SK-N-SH (cell line): ENCODE results near the gene NPRL2.

Experiments
- CHD2 ChIP-seq: fragments of 150-350 bp; IDR thresholded peaks from 2 replicates; pipeline ENCODE4 v1.6.1; 2018; ENCODE audit warnings: low read length; ENCODE audit not compliant: partially characterized antibody
- ELF1 ChIP-seq: IDR thresholded peaks from 2 replicates; pipeline ENCODE4 v1.4.0; 2012
- EZH2phosphoT487 ChIP-seq: fragments of 200-600 bp; sonication (generic); IDR thresholded peaks from 2 replicates; pipeline ENCODE4 v1.6.1; 2017; ENCODE audit warnings: low read depth, mixed run types, mild to moderate bottlenecking, antibody characterized with exemption, moderate library complexity, borderline replicate concordance
- FOXM1 ChIP-seq: IDR thresholded peaks from 2 replicates; pipeline ENCODE4 v1.4.0; 2012; ENCODE audit warnings: low read depth, mild to moderate bottlenecking
- NRF1 ChIP-seq: IDR thresholded peaks from 2 replicates; pipeline ENCODE4 v1.6.1; 2012; ENCODE audit warnings: low read depth, mild to moderate bottlenecking, low read length
- POLR2AphosphoS5 ChIP-seq: IDR thresholded peaks from 2 replicates; pipeline ENCODE4 v1.6.1; 2012; ENCODE audit warnings: low read depth, low read length
- RAD21 ChIP-seq: IDR thresholded peaks from 2 replicates; pipeline ENCODE4 v1.6.1; 2012; ENCODE audit warnings: mild to moderate bottlenecking, low read length
- SIN3A ChIP-seq: IDR thresholded peaks from 2 replicates; pipeline ENCODE4 v1.6.1; 2012; ENCODE audit warnings: low read depth, mild to moderate bottlenecking, low read length, moderate library complexity, borderline replicate concordance
- TEAD4 ChIP-seq: IDR thresholded peaks from 2 replicates; pipeline ENCODE4 v1.4.0; 2012; ENCODE audit warnings: mild to moderate bottlenecking, borderline replicate concordance; ENCODE audit not compliant: insufficient read depth
- TF ChIP-seq, protein P1 (sequence below): fragments of 200-600 bp; sonication (generic); IDR thresholded peaks from 2 replicates; pipeline ENCODE4 v1.6.1; 2017; ENCODE audit warnings: antibody characterized with exemption, mild to moderate bottlenecking, moderate library complexity
- TF ChIP-seq, protein P2 (sequence below): IDR thresholded peaks from 2 replicates; pipeline ENCODE4 v1.4.0; 2012; ENCODE audit warnings: low read depth
- TF ChIP-seq, protein P3 (sequence below): fragments of 150-350 bp; IDR thresholded peaks from 2 replicates; pipeline ENCODE4 v1.6.1; 2017; ENCODE audit warnings: antibody characterized with exemption, low read length, low read depth, borderline replicate concordance
- TF ChIP-seq, protein P4 (sequence below): IDR thresholded peaks from 2 replicates; pipeline ENCODE4 v1.4.0; 2012; ENCODE audit warnings: low read depth, borderline replicate concordance

DNA sequence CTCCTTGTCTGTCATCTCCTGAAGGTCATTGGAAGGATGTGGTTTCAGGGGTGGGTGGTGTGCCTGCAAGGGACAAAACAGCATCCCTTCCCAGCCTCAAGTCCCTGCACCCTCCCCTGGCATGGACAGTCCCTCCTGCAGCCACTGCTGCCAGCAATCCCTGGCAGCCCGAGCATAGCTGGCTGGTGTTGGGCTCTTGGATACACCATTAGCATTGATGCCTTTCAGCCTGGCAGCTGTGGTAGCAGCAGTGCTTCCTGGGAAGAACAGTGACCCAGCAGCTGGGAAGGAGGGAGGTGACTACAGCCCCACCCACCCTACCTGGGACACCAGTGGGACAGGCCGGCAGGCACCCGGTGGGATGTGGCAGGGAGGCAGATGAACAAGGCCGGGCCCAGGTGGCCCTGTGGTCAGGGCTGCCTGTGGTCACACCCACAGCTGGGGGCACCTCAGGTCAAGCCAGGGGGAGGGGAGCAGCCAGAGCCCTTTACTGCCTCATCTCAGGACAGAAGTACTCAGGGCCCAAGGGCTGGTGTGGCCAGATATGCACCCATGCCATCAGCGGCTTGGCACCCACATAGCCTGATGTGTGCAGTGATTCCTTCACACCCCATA is 41.6 kb upstream of the NPRL2 start:
- TF ChIP-seq CHD2 = no peak
- TF ChIP-seq EZH2phosphoT487 = no peak
- no peak for TF ChIP-seq ELF1
- no peak for TF ChIP-seq POLR2AphosphoS5
- TF ChIP-seq, protein P1, sequence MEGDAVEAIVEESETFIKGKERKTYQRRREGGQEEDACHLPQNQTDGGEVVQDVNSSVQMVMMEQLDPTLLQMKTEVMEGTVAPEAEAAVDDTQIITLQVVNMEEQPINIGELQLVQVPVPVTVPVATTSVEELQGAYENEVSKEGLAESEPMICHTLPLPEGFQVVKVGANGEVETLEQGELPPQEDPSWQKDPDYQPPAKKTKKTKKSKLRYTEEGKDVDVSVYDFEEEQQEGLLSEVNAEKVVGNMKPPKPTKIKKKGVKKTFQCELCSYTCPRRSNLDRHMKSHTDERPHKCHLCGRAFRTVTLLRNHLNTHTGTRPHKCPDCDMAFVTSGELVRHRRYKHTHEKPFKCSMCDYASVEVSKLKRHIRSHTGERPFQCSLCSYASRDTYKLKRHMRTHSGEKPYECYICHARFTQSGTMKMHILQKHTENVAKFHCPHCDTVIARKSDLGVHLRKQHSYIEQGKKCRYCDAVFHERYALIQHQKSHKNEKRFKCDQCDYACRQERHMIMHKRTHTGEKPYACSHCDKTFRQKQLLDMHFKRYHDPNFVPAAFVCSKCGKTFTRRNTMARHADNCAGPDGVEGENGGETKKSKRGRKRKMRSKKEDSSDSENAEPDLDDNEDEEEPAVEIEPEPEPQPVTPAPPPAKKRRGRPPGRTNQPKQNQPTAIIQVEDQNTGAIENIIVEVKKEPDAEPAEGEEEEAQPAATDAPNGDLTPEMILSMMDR = no peak
- TF ChIP-seq, protein P2, sequence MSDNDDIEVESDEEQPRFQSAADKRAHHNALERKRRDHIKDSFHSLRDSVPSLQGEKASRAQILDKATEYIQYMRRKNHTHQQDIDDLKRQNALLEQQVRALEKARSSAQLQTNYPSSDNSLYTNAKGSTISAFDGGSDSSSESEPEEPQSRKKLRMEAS = no peak
- TF ChIP-seq, protein P3, sequence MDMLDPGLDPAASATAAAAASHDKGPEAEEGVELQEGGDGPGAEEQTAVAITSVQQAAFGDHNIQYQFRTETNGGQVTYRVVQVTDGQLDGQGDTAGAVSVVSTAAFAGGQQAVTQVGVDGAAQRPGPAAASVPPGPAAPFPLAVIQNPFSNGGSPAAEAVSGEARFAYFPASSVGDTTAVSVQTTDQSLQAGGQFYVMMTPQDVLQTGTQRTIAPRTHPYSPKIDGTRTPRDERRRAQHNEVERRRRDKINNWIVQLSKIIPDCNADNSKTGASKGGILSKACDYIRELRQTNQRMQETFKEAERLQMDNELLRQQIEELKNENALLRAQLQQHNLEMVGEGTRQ = no peak
- no peak for TF ChIP-seq TEAD4
- TF ChIP-seq FOXM1 = no peak
- no peak for TF ChIP-seq NRF1
- TF ChIP-seq, protein P4, sequence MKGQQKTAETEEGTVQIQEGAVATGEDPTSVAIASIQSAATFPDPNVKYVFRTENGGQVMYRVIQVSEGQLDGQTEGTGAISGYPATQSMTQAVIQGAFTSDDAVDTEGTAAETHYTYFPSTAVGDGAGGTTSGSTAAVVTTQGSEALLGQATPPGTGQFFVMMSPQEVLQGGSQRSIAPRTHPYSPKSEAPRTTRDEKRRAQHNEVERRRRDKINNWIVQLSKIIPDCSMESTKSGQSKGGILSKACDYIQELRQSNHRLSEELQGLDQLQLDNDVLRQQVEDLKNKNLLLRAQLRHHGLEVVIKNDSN = no peak
- no peak for TF ChIP-seq SIN3A
- no peak for TF ChIP-seq RAD21
